ENCODE measurements around the gene UBE3A. TPM values are rescaled to one million over a fixed set of nuclear protein-coding genes. Genes with fewer than 3 reads are reported as not detected.

Gene UBE3A
- total RNA-seq, 1 experiment from 2014 or later, result 104 TPM

DNA sequence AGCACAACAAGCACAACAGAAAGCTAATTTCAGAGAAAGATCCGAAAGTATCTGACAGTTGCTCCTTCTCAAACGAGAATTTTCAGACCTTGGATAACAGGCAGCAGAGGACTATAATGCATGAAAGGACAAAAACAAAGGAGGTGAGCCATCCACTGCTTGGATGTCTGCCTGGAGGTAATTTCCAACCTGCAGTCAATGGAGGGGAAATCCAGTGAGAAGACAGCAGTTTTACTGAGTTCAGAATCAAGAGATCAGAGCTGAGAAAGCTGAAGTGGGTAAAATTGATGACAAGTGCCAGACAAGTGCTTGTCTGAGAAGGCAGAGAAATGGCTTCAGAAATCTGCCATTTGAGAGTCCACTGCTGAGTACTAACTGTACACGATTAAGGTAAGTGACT lies 22.1 kb downstream of the UBE3A start:
- ATAC-seq (no peak), DNase-seq (ENCODE audit: low read depth, low spot score) (no peak)
- POLR2A ChIA-PET, result interaction anchor here (0.6 kb wide), 1 partner anchor 11 kb away, joined by 4 read pairs; no protein-coding TSS in a partner anchor
- no peaks in the 10 kb centered on the region for H3K27me3 ChIP-seq (ENCODE audit: insufficient read depth, low read length)
- CTCF ChIA-PET, result no interaction called here
- H3K27ac ChIP-seq (ENCODE audit: low read depth, low read length), result no peak overlapping the region
- no peaks in the 10 kb centered on the region; a peak in 1 of 4 replicates for H3K9me3 ChIP-seq (ENCODE audit: control insufficient read depth in 1 of 2, insufficient read depth in 1 of 2, low read depth in 1 of 2, low read length in 2 of 2)
- no peak overlapping the region for H3K9ac ChIP-seq (ENCODE audit: low read length)
- peaks cover 16% of the 10 kb centered on the region; the same call in 1 of the 2 replicates for H4K20me1 ChIP-seq (ENCODE audit: insufficient read depth)
- intact Hi-C loops (cut with micrococcal nuclease), result loop anchor here (5.0 kb wide), 1 partner anchor 39 kb away; no protein-coding TSS in a partner anchor
- peaks cover 100% of the 10 kb centered on the region for H3K79me2 ChIP-seq (ENCODE audit: insufficient read depth, low read length)
- H3K4me2 ChIP-seq (ENCODE audit: low read length), result no peak overlapping the region
- no peak overlapping the region for H2AFZ ChIP-seq (ENCODE audit: low read depth, low read length, poor library complexity, severe bottlenecking)
- RAD21 ChIA-PET (ENCODE audit: low non-redundant PET in 1 of 2, low total read pairs in 2 of 2, uncharacterized antibody in 2 of 2, unreplicated experiment in 2 of 2), result no interaction called here
- BruUV-seq (replicated peaks), result no TSS peak
- H3K4me3 ChIP-seq (replicated peaks in 1 of 2; ENCODE audit: low read depth in 1 of 2, low read length in 2 of 2), result no peak overlapping the region
- H3K9me2 ChIP-seq (ENCODE audit: insufficient read depth), result no peaks in the 10 kb centered on the region
- no peak for TF ChIP-seq POLR2A (IDR thresholded peaks at IDR 0.05; ENCODE audit: borderline replicate concordance, extremely low read depth, insufficient read depth, insufficient read length)
- TF ChIP-seq ZFX (IDR thresholded peaks at IDR 0.05), result no peak
- TF ChIP-seq EGR1 (IDR thresholded peaks at IDR 0.05; ENCODE audit: low read depth), result no peak
- TF ChIP-seq CBX3 (IDR thresholded peaks at IDR 0.05; ENCODE audit: low read depth), result no peak
- TF ChIP-seq, protein P1, sequence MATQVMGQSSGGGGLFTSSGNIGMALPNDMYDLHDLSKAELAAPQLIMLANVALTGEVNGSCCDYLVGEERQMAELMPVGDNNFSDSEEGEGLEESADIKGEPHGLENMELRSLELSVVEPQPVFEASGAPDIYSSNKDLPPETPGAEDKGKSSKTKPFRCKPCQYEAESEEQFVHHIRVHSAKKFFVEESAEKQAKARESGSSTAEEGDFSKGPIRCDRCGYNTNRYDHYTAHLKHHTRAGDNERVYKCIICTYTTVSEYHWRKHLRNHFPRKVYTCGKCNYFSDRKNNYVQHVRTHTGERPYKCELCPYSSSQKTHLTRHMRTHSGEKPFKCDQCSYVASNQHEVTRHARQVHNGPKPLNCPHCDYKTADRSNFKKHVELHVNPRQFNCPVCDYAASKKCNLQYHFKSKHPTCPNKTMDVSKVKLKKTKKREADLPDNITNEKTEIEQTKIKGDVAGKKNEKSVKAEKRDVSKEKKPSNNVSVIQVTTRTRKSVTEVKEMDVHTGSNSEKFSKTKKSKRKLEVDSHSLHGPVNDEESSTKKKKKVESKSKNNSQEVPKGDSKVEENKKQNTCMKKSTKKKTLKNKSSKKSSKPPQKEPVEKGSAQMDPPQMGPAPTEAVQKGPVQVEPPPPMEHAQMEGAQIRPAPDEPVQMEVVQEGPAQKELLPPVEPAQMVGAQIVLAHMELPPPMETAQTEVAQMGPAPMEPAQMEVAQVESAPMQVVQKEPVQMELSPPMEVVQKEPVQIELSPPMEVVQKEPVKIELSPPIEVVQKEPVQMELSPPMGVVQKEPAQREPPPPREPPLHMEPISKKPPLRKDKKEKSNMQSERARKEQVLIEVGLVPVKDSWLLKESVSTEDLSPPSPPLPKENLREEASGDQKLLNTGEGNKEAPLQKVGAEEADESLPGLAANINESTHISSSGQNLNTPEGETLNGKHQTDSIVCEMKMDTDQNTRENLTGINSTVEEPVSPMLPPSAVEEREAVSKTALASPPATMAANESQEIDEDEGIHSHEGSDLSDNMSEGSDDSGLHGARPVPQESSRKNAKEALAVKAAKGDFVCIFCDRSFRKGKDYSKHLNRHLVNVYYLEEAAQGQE (IDR thresholded peaks at IDR 0.05; ENCODE audit: low read depth), result no peak
- TF ChIP-seq ELF1 (IDR thresholded peaks at IDR 0.05; ENCODE audit: borderline replicate concordance, low read depth), result no peak
- no peak for TF ChIP-seq FOSL1 (IDR thresholded peaks at IDR 0.05; ENCODE audit: low read depth)
- TF ChIP-seq SP1 (IDR thresholded peaks at IDR 0.05; ENCODE audit: low read depth), result no peak
- no peak for TF ChIP-seq YY1 (IDR thresholded peaks at IDR 0.05; ENCODE audit: extremely low read depth, insufficient replicate concordance, low read depth, low read length)
- no peak for TF ChIP-seq SIN3A (IDR thresholded peaks at IDR 0.05; ENCODE audit: low read depth)
- no peak for TF ChIP-seq EZH2 (IDR thresholded peaks at IDR 0.05)
- no peak for TF ChIP-seq CTCF (IDR thresholded peaks at IDR 0.05 in 2 of 3, conservative IDR thresholded peaks at IDR 0.05 in 1 of 3; ENCODE audit: borderline replicate concordance in 1 of 3, insufficient read depth in 1 of 3, low read depth in 2 of 3, low read length in 2 of 3)
- no peak for TF ChIP-seq POLR2AphosphoS5 (IDR thresholded peaks at IDR 0.05; ENCODE audit: low read depth, low read length)
- TF ChIP-seq ZBTB33 (IDR thresholded peaks at IDR 0.05; ENCODE audit: extremely low read depth, insufficient replicate concordance, low read length), result no peak
- TF ChIP-seq TCF7L2 (IDR thresholded peaks at IDR 0.05; ENCODE audit: borderline replicate concordance, extremely low read depth, insufficient read depth, insufficient read length), result no peak
- no peak for TF ChIP-seq SRF (IDR thresholded peaks at IDR 0.05; ENCODE audit: low read depth)
- no peak for TF ChIP-seq ZNF274 (IDR thresholded peaks at IDR 0.05; ENCODE audit: low read depth, low read length)
- TF ChIP-seq MAX (IDR thresholded peaks at IDR 0.05), result no peak
- no peaks in the 10 kb centered on the region; a peak in 1 of 4 replicates for H3K36me3 ChIP-seq (ENCODE audit: control insufficient read depth in 1 of 2, insufficient read depth in 2 of 2, low read length in 2 of 2)
- no peaks in the 10 kb centered on the region for H3K4me1 ChIP-seq (ENCODE audit: control insufficient read depth in 1 of 2, insufficient read depth in 2 of 2, low read length in 2 of 2)
